Astrocyte (in vitro differentiated cells and primary cell): ENCODE measurements around the gene LEMD2. TPM values are rescaled to one million over a fixed set of nuclear protein-coding genes. Genes with fewer than 3 reads are reported as not detected.

ENCODE experiments used
- DNase-seq: peaks from one replicate; pipeline ENCODE4 v3.0.0-alpha.2; 2010; ENCODE audit warnings: low read depth
- FAIRE-seq: peaks from 2 replicates; lab custom pipeline; 2011; peaks lifted over from hg19 to GRCh38; lab: Jason Lieb, UNC
- H2AFZ ChIP-seq: 2 replicates; pipeline ENCODE4 v1.6.0; 2012; ENCODE audit warnings: low read depth, low read length, inconsistent platforms
- H3K27ac ChIP-seq: 2 replicates; pipeline ENCODE4 v1.5.1; 2011; ENCODE audit warnings: low read depth, low read length, inconsistent platforms
- H3K27me3 ChIP-seq: 2 replicates; pipeline ENCODE4 v1.6.0; 2011; ENCODE audit warnings: low read length, inconsistent platforms; ENCODE audit not compliant: insufficient read depth
- H3K36me3 ChIP-seq: 2 replicates; pipeline ENCODE4 v1.5.1; 2011; ENCODE audit warnings: low read length, inconsistent platforms; ENCODE audit not compliant: insufficient read depth
- H3K4me1 ChIP-seq: 2 replicates; pipeline ENCODE4 v1.5.1; 2011; ENCODE audit warnings: low read length, inconsistent platforms; ENCODE audit not compliant: insufficient read depth
- H3K4me2 ChIP-seq: 2 replicates; pipeline ENCODE4 v1.6.0; 2012; ENCODE audit warnings: low read length, inconsistent platforms
- H3K4me3 ChIP-seq: 2 replicates; pipeline ENCODE4 v1.5.1; 2011; ENCODE audit warnings: low read depth, mild to moderate bottlenecking, low read length, inconsistent platforms; ENCODE audit not compliant: insufficient read depth
- H3K79me2 ChIP-seq: 2 replicates; pipeline ENCODE4 v1.6.0; 2012; ENCODE audit warnings: mild to moderate bottlenecking, low read length, inconsistent platforms; ENCODE audit not compliant: insufficient read depth
- H3K9ac ChIP-seq: 2 replicates; pipeline ENCODE4 v1.6.0; 2012; ENCODE audit warnings: mild to moderate bottlenecking, low read length, inconsistent platforms
- H3K9me3 ChIP-seq: 2 replicates; pipeline ENCODE4 v1.5.1; 2012; ENCODE audit warnings: low read depth, mild to moderate bottlenecking, low read length, inconsistent platforms; ENCODE audit not compliant: insufficient read depth
- H4K20me1 ChIP-seq: 2 replicates; pipeline ENCODE4 v1.6.0; 2012; ENCODE audit warnings: low read length, inconsistent platforms; ENCODE audit not compliant: insufficient read depth
- H3K27ac Mint-ChIP-seq: one replicate; pipeline ENCODE4 v1.8.0; 2021; ENCODE audit warnings: mild to moderate bottlenecking, mixed read lengths; ENCODE audit not compliant: unreplicated experiment
- H3K27me3 Mint-ChIP-seq: one replicate; pipeline ENCODE4 v1.8.0; 2021; ENCODE audit warnings: low read depth, mixed read lengths; ENCODE audit not compliant: unreplicated experiment
- H3K36me3 Mint-ChIP-seq: one replicate; pipeline ENCODE4 v1.8.0; 2021; ENCODE audit warnings: low read depth, mixed read lengths; ENCODE audit not compliant: unreplicated experiment
- H3K4me1 Mint-ChIP-seq: one replicate; pipeline ENCODE4 v1.8.0; 2021; ENCODE audit warnings: low read depth, mixed read lengths; ENCODE audit not compliant: unreplicated experiment
- H3K4me3 Mint-ChIP-seq: one replicate; pipeline ENCODE4 v1.8.0; 2021; ENCODE audit warnings: mild to moderate bottlenecking, moderate library complexity, mixed read lengths; ENCODE audit not compliant: unreplicated experiment
- H3K9me3 Mint-ChIP-seq: one replicate; pipeline ENCODE4 v1.8.0; 2021; ENCODE audit warnings: mild to moderate bottlenecking, mixed read lengths; ENCODE audit not compliant: unreplicated experiment
- CTCF ChIP-seq: IDR thresholded peaks from 2 replicates; pipeline ENCODE4 v1.5.1; 2011; ENCODE audit warnings: low read depth, mild to moderate bottlenecking, inconsistent platforms, low read length, moderate library complexity; ENCODE audit not compliant: insufficient read depth
- EZH2 ChIP-seq: IDR thresholded peaks from 2 replicates; pipeline ENCODE4 v1.6.1; 2012; ENCODE audit warnings: mild to moderate bottlenecking, low read length, inconsistent platforms; ENCODE audit not compliant: insufficient read depth
- total RNA-seq: library from RNA; stranded (reverse); gene quantifications from 2 replicates; pipeline ENCODE4 v1.2.1, GENCODE V29; 2021

LEMD2 gene
- total RNA-seq, 1 donor from 2014 or later = 62.2 TPM

- Histone ChIP-seq H4K20me1 (no peaks in the 10 kb centered on the region), H2AFZ (no peak overlapping the region), H3K4me2 (no peak overlapping the region), H3K9ac (no peak overlapping the region), H3K27ac (no peak overlapping the region), H3K4me1 (peaks cover 31% of the 10 kb centered on the region), H3K27me3 (no peaks in the 10 kb centered on the region), H3K9me3 (no peaks in the 10 kb centered on the region), H3K4me3 (no peak overlapping the region), H3K79me2 (no peaks in the 10 kb centered on the region), H3K36me3 (no peaks in the 10 kb centered on the region)
- Mint-ChIP-seq H3K4me1 (peaks cover 30% of the 10 kb centered on the region), H3K27me3 (no peaks in the 10 kb centered on the region), H3K9me3 (no peaks in the 10 kb centered on the region), H3K27ac (no peak overlapping the region), H3K4me3 (no peak overlapping the region), H3K36me3 (peaks cover 3% of the 10 kb centered on the region)
- TF ChIP-seq EZH2 (no peak), CTCF (no peak)
- DNase-seq (no peak), FAIRE-seq (no peak)
Observed at GRCh38 chr6:33836806-33837469, 48.0 kb upstream of the LEMD2 start.

GRCh38 chr6:33834401-33835392 lies 45.8 kb upstream of the LEMD2 start:
- no peak overlapping the region for H3K9ac ChIP-seq
- DNase-seq = no peak
- H3K79me2 ChIP-seq = no peaks in the 10 kb centered on the region
- Mint-ChIP-seq H3K4me3 (no peak overlapping the region), H3K4me1 (peaks cover 21% of the 10 kb centered on the region), H3K36me3 (peaks cover 3% of the 10 kb centered on the region), H3K27me3 (peaks cover 8% of the 10 kb centered on the region), H3K9me3 (no peaks in the 10 kb centered on the region), H3K27ac (no peak overlapping the region)
- peaks cover 19% of the 10 kb centered on the region for H3K4me1 ChIP-seq
- H3K4me3 ChIP-seq = no peak overlapping the region
- no peak overlapping the region for H3K27ac ChIP-seq
- no peak for TF ChIP-seq EZH2
- TF ChIP-seq CTCF = no peak
- H3K36me3 ChIP-seq = no peaks in the 10 kb centered on the region
- FAIRE-seq = no peak
- no peak overlapping the region for H3K4me2 ChIP-seq
- no peak overlapping the region for H2AFZ ChIP-seq
- peaks cover 3% of the 10 kb centered on the region for H3K27me3 ChIP-seq
- H4K20me1 ChIP-seq = no peaks in the 10 kb centered on the region
- no peaks in the 10 kb centered on the region for H3K9me3 ChIP-seq
